GM21447 (cell line): ENCODE data around the gene ADAD2.

Experiments used
- ATAC-seq: cut with Tn5 transposase; IDR thresholded peaks from one replicate; pipeline ENCODE4 v1.9.1; 2021; ENCODE audit not compliant: unreplicated experiment

ADAD2 gene

DNA sequence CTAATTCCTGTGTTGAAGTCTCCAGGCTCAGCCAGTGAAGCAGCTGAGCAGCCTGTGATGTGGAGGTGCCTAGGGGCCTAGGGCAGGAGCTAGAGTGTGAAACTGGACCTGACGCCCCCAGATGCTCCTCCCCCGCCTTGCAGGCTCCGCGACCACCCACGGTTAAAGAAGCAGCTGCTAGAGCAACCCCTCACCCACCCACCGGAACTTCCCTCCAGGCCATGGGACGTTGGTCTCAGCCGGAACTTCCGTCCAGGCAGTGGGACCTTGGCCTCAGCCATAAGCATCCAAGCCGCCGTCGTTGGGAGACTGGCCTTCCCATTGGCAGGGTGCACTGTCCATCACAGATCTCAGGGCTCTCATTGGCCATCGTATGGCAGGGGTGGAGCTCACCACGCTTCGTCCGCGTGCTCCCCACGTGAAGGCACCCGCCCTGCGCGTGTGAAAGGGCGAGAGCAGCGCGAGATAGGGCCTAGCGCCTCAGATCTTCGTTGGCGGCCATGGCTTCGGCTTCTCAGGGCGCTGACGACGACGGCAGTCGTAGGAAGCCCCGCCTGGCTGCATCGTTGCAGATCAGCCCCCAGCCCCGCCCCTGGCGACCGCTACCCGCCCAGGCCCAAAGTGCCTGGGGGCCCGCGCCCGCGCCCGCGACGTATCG, at the start of gene ADAD2:
TSS of gene ADAD2 (plus strand) at position 427 of the 658 bp plus-strand sequence. CDS start at position 501, 74 bp downstream.
- no peak for ATAC-seq

- ATAC-seq, result no peak
Observed at GRCh38 chr16:84143081-84143480, 47.9 kb upstream of the ADAD2 start.

DNA sequence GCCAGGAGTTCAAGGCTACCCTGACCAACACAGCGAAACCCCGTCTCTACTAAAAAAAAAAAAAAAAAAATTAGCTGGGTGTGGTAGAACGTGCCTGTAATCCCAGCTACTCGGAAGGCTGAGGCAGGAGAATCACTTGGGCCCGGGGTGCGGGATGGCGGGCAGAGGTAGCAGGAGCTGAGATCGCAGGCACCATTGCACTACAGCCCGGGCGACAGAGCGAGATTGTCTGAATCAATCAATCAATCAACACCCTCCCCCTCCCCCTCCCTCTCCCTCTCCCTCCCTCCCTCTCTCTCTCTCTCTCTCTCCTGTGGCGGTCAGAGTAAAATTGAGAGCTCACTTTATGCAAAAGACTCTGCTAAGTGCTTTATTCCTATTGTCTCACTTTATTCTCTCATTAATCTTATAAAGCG, 47.2 kb upstream of the ADAD2 start:
- ATAC-seq, result no peak

- peak; percentile 22 for ATAC-seq
Observed at GRCh38 chr16:84144209-84144858, 46.6 kb upstream of the ADAD2 start.

DNA sequence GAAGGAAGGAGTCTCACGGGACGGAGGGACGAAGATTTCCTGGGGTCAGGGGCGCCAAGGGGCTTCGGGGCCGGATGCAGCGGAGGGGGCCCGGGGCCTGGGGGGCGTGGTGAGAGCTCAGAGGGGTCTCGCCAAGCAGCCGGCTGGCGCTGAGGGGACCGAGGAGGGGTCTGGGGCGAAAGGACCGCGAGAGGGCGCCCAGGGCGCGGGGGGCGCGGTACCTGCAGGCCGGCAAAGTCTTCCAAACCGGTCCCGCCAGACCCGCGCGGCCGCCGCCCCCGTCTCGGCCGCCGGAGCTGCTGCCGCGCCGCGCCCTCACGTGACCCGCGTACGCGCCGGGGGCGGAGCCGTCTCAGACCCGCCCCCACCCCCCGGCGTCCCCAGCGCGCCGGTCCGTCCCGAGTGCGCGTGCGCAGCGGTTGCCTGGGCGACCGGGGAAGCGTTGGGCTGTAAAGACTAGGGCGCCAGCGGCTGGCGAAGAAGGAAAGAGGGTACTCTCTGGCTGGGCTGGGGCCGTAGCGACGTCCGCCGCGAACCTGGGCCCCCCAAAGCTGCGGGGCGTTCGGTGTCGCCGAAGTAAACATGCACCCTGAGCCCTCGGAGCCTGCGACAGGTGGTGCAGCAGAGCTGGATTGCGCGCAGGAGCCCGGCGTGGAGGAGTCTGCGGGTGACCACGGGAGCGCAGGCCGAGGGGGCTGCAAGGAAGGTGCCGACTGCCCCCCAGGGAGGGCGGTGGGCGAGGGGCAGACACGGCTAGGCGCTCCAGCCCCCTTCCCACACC, 45.9 kb upstream of the ADAD2 start, which contains the start of the genes DNAAF1 and HSDL1:
TSS of gene DNAAF1 (plus strand) at position 450 of the 781 bp plus-strand sequence. CDS start at position 583, 133 bp downstream.
TSS of gene HSDL1 (minus strand) at position 319 of the 781 bp plus-strand sequence. CDS start 13,856 bp downstream, outside the sequence.
- ATAC-seq, result peak; percentile 67

- ATAC-seq, result no peak
Observed at GRCh38 chr16:84150926-84151325, 40.0 kb upstream of the ADAD2 start.

GRCh38 chr16:84153660-84154214, 37.2 kb upstream of the ADAD2 start:
- ATAC-seq, result no peak

DNA sequence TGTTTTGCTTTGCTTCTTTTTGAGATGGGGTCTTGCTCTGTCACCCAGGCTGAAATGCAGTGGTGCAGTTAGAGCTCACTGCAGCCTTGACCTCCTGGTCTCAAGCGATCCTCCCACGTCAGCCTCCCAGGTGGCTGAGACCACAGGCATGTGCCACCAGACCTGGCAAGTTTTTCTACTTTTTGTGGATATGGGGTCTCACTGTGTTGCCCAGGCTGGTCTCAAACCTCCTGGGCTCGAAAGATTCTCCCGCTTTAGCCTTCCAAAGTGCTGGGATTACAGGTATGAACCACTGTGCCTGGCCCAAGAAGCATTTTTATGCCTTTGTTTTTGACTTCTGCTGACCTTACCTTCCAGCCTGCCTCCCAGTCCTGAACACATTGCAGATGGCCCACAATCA, 35.7 kb upstream of the ADAD2 start:
- no peak for ATAC-seq

DNA sequence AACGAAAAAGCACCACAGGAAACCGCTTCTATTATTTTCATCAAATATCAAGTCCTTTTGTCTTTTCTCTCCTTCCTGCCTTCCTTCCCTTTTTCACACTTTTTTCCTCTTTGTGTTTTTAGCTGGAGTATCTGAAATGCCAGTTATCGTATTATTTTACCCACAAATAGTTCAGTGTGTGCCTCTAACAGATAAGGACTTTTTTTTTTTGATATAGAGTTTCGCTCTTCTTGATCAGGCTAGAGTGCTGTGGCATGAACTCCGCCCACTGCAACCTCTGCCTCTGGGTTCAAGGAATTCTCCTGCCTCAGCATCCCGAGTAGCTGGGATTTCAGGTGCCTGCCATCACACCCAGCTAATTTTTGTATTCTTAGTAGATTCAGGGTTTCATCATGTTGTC, 35.2 kb upstream of the ADAD2 start:
- no peak for ATAC-seq

DNA sequence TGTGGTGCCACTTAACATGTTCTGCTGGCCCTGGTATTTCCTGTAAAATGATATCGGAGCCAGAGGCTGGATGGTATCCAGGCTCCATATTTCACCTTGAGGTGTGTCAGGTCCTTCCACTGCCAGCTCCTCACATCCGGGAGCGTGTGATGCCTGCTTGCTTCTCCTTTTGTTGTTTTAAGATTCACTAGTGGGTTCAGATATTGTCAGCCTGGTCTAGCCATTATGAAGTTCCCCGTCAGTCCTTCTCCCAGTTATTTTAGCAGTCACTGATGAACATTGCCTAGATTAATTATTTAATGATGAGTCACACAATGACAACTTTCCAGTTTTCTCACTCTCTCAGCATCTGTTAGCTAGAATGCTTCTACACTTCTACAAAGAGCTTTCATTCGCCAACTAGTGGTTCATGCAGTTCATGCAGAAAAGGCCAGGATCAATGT, 34.6 kb upstream of the ADAD2 start:
- ATAC-seq, result no peak

- no peak for ATAC-seq
Observed at GRCh38 chr16:84159007-84159406, 31.9 kb upstream of the ADAD2 start.

GRCh38 chr16:84159800-84160199, 31.2 kb upstream of the ADAD2 start:
- no peak for ATAC-seq

DNA sequence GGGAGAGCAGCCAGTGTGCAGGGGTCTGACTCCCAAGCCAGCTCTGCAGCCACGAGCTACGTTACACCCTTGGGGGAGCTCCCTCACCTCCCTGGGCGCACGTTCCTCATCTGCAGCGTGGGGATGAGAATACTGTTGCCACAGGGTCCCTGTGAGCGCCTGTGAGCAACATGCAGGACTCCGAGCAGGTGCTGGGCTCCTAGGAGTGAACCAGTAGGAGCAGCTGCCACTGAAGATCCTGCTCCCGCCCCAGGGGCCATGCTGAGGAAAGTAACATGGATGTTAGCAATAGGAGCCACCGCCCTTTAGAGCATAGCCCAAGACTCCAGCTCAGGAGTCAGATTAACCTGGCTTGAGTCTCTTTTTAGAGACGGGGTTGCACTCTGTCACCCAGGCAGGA, 29.9 kb upstream of the ADAD2 start:
- no peak for ATAC-seq

DNA sequence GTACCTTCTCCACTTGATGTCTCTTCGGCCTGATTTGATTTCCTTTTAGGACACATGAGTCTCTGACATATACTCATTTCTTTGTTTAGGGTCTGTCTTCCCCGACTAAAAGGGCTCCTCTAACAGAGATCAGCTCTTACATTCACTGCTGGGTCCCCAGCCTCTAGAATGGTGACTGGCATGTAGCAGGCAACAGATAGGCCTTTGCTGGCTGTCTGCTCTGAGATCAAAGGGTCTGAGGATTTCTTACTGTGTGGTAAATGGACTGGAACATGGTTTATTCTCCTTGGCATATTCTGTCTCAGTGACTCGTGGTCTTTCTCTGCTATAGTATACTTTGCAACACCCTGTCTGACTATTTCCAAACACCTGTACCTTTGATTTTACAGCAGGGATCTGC, 29.2 kb upstream of the ADAD2 start:
- ATAC-seq, result no peak

DNA sequence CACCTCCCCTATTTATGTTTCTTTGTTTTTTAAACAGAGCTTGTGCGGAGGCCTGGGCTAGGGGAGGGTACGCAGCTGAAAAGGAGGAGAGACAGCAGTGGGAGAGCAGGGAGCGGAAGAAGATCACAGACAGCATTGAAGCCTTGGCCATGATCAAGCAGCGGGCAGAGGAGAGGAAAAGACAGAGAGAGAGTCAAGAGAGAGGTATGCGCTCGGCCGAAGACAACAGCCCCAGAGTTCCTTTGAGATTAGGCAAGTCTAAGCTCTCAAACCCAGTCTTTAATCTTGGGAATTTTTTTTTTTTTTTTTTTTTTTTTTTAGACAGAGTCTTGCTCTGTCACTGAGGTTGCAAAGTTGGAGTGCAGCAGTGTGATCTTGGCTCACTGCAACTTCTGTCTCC, 25.2 kb upstream of the ADAD2 start:
- ATAC-seq, result no peak

DNA sequence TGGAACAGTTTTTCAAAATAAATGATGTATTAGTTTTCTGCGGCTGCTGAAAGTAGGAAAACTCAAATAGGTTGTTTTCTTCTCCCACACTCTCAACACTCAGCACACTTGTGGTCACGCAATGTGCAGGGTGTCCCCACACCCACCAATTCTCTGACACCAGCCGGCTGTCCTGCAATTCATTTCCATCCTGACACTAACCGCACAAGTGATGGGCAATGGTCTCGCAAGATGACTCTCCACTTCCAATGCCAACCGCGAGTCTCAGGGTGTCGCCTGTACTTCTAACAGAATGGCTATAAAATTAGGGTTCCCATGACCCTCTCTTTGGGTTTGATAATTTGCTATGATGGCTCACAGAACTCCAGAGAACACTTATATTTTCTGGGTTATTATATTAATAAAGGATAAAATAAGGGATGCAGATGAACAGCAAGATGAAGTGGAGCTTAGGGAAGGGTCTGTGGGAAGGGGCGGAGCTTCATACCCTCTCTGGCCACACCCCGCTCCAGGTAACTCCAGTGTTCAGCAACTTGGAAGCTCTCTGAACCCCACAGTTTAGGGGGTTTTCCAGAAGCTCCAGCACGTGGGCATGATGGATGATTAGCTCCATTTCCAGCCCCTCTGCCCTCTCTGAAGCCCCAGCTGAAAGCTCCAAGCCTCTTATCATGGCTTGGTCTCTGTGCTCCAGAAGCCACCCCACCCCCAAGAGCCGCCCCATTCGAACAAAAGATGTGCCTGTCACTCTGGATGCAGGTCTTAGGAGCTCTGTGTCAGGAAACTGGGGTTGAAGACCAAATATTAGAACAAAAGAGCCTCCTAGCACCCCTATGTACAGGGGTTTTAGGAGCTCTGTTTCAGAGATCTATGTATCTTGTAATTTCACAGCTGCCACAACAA, 23.9 kb upstream of the ADAD2 start:
- no peak for ATAC-seq

DNA sequence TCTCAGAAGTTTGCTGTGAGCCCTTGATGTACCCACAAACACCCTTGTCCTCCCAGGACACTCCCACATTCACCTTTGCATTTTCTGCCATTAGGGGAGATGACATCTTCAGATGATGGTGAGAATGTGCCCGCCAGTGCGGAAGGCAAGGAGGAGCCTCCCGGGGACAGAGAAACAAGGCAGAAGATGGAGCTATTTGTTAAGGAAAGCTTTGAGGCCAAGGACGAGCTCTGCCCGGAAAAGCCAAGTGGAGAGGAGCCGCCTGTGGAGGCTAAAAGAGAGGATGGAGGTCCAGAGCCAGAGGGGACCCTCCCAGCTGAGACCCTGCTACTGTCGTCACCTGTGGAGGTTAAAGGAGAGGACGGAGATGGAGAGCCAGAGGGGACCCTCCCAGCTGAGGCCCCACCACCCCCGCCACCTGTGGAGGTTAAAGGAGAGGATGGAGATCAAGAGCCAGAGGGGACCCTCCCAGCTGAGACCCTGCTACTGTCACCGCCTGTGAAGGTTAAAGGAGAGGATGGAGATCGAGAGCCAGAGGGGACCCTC, 21.1 kb upstream of the ADAD2 start:
- no peak for ATAC-seq

DNA sequence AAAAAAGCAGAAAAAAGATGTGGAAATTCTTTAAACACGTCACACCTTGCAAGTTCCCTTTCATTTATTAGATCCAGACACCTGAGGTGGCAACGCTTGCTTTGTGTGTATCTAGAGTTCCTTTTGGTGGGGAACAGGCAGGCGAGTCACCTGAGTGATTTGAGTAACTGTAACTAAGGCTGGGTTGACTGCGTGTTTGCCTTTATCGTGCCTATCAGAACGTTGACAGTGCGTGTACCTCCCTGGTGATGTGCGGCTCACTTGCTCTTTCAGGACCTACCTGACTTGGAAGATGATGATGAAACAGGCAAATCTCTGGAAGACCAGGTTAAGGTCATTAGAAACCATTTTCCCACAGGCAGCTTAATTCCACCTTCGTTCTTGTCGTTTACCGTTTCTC, 16.6 kb upstream of the ADAD2 start:
- no peak for ATAC-seq

DNA sequence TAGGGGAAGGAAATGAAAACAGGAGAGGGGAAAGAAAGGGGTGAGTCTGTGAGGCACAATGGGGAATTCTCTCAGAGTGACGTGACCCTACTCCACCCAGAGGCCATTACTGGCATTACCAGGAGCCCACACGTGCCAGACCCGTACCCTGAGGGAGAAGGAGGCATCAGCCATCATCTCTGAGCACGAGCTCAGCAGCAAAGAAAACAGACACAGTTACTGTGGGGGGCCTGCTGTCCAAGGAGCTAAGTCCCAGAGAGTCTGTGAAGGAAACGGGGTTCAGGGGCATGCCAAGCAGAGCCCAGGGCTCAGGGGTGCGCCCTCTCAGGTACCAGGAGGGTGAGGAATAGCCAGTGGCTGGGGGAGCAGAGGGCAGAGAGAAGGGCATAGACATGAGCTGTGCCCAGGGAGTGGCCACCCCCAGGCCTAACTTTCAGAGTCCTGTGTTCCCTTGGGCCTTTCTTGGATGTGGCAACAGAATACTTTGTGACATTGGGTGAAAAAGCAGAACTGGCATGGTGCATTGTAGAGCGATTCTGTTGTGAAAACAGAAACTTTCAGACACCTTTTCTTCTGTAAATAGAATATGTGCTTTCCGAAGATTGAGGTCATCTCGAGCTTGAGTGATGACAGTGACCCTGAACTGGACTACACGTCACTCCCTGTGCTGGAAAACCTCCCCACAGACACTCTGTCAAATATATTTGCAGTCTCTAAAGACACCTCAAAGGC, 15.4 kb upstream of the ADAD2 start:
- peak; percentile 87 for ATAC-seq
